Ascending aorta (tissue), 2 donors: Measurements from ENCODE around the gene MEF2A. TPM values are rescaled to one million over a fixed set of nuclear protein-coding genes. Genes with fewer than 3 reads are reported as not detected.
A peak's percentile ranks its signal among the peaks of the same experiment; 100 is the strongest.

Source experiments
- DNase-seq, 2 donors: peaks; one replicate each; pipeline ENCODE4 v3.0.0-alpha.2; 2019; ENCODE audit warnings: low spot score in 2 of 2
- H3K27ac ChIP-seq, 2 donors: fragments of 200-600 bp; sonication (generic); one replicate each; pipeline ENCODE4 v1.5.1; 2016 to 2017; ENCODE audit warnings: mild to moderate bottlenecking in 1 of 2
- H3K27me3 ChIP-seq: fragments of 200-600 bp; sonication (generic); one replicate; pipeline ENCODE4 v1.5.1; 2017
- H3K36me3 ChIP-seq, 2 donors: fragments of 200-600 bp; sonication (generic); one replicate each; pipeline ENCODE4 v1.5.1; 2016
- H3K4me1 ChIP-seq, 2 donors: fragments of 200-600 bp; sonication (generic); one replicate each; pipeline ENCODE4 v1.5.1; 2016 to 2017; ENCODE audit warnings: mild to moderate bottlenecking in 1 of 2
- H3K4me3 ChIP-seq, 2 donors: fragments of 200-600 bp; sonication (generic); one replicate each; pipeline ENCODE4 v1.5.1; 2016 to 2017; ENCODE audit warnings: mild to moderate bottlenecking in 1 of 2
- H3K9me3 ChIP-seq, 2 donors: fragments of 200-600 bp; sonication (generic); one replicate each; pipeline ENCODE4 v1.5.1; 2016
- CTCF ChIP-seq, 3 experiments: fragments of 200-600 bp in 2 of 3; fragments of 450-650 bp in 1 of 3; sonication (generic) in 2 of 3; IDR thresholded peaks; one replicate each; pipeline ENCODE4 v1.5.1; 2016 to 2019; ENCODE audit warnings: antibody characterized with exemption in 3 of 3, mild to moderate bottlenecking in 1 of 3, moderate library complexity in 1 of 3
- intact Hi-C: fragments of 100-400 bp; cut with DNase I; formaldehyde crosslinking; loops from one replicate; pipeline ENCODE4 v1.15.1; 2023
- total RNA-seq: library from RNA; depleted of rRNA; stranded (reverse); fragments of >200 nt; gene quantifications from one replicate; pipeline ENCODE4 v1.1.0, GENCODE V29; 2016

The MEF2A gene
- total RNA-seq, 1 donor from 2014 or later, result 99.4 TPM

DNA sequence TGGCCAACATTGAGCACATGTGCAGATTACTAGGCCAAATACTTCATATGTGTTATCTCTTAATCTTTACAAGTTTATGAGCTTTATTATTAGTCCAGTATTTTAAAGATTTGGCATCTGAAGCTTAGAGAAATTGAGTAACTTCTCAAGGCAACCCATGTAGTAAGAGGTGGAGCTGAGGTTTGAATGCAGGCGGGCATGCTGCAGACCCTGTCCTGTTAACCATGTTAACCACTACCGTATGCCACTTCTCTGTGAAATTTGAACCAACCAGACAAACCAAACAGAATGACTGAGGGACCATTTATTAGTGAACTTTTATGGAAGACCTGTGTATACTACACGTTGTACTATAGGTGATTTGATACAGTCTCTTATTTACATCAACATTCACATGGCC, 49.7 kb downstream of the MEF2A start:
- Histone ChIP-seq H3K4me1 (peaks cover 6 to 30% of the 10 kb centered on the region in 2 donors), H3K27ac (peak overlapping the region in 1 of 2 donors; percentile 60), H3K36me3 (no peaks in the 10 kb centered on the region), H3K27me3 (no peaks in the 10 kb centered on the region), H3K4me3 (no peak overlapping the region), H3K9me3 (no peaks in the 10 kb centered on the region)
- DNase-seq, result no peak
- TF ChIP-seq CTCF (IDR thresholded peaks at IDR 0.05), result no peak
- intact Hi-C loops, result no loop called here

- no peak for DNase-seq
- intact Hi-C loops, result no loop called here
- Histone ChIP-seq H3K27me3 (no peaks in the 10 kb centered on the region), H3K4me1 (peaks cover 6 to 27% of the 10 kb centered on the region in 2 donors), H3K27ac (no peak overlapping the region), H3K36me3 (no peaks in the 10 kb centered on the region), H3K9me3 (no peaks in the 10 kb centered on the region), H3K4me3 (no peak overlapping the region)
- no peak for TF ChIP-seq CTCF (IDR thresholded peaks at IDR 0.05)
Observed at GRCh38 chr15:99616129-99616528, 50.3 kb downstream of the MEF2A start.

DNA sequence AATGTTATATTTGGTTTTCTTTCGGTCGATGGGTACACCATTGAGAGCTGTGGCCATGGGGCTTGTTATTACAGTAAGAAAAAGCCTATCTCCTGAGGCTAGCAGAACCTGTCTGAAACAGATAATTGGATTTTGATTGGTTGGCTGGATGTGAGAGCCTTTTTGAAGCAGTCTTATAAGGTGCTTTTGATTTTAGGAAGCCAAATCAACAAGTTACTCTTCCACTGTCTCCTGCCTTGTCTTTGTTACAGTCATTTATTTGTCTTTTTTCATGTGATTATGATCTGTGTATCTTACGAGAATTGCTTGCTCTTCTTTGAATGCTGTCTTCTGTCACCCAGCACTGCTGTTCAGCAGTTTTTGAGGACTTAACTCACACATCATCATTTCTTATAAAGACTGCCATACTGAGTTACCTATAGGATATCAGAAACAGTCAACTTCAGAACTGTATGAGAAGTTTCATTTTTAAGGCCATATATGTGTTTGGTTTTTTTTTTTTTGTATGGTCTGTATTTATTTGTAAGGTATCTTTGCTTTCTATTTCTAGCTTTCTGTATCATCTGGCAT, 51.1 kb downstream of the MEF2A start:
- H3K36me3 ChIP-seq, result no peaks in the 10 kb centered on the region
- H3K27ac ChIP-seq, result no peak overlapping the region
- TF ChIP-seq CTCF (IDR thresholded peaks at IDR 0.05), result no peak
- peaks cover 6 to 27% of the 10 kb centered on the region in 2 donors for H3K4me1 ChIP-seq
- intact Hi-C loops, result no loop called here
- no peaks in the 10 kb centered on the region for H3K27me3 ChIP-seq
- H3K9me3 ChIP-seq, result no peaks in the 10 kb centered on the region
- DNase-seq, result no peak
- no peak overlapping the region for H3K4me3 ChIP-seq

DNA sequence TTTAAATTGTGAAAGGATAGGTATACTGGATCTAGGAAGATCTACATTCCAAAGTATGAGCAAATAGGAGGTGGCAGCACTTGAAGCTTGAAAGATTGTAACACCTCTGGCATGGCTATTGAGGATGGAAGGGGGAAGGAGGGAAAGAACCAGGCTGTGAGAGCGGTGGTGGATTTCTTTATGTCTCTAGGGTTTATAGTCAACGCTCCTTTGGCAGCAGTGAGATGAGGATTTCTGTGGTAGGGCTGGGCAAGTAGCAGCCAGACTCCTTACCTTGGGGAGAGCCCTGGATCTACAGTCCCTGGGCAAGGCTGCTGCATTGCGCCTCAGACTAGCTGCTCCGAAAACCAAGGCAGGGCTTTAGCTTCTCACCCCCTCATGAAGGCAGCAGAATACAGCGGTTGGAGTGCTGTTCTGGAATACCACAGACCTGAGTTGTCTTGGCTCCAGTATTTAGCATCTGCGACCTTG, 53.2 kb downstream of the MEF2A start:
- Histone ChIP-seq H3K27ac (peak overlapping the region in 1 of 2 donors; percentile 6), H3K4me3 (no peak overlapping the region)

GRCh38 chr15:99619712-99620111, 53.9 kb downstream of the MEF2A start:
- intact Hi-C loops, result no loop called here
- Histone ChIP-seq H3K4me3 (no peak overlapping the region), H3K27me3 (no peaks in the 10 kb centered on the region), H3K4me1 (peaks cover 3 to 17% of the 10 kb centered on the region in 2 donors), H3K36me3 (no peaks in the 10 kb centered on the region), H3K9me3 (peaks cover 0 to 6% of the 10 kb centered on the region in 2 donors), H3K27ac (no peak overlapping the region)
- no peak for DNase-seq
- no peak for TF ChIP-seq CTCF (IDR thresholded peaks at IDR 0.05)

More for the DNA sequence above, 53.2 kb downstream of the MEF2A start:
- H3K36me3 ChIP-seq, result no peaks in the 10 kb centered on the region
- peaks cover 6 to 20% of the 10 kb centered on the region in 2 donors for H3K4me1 ChIP-seq
- intact Hi-C loops, result no loop called here
- no peaks in the 10 kb centered on the region for H3K9me3 ChIP-seq
- H3K27me3 ChIP-seq, result no peaks in the 10 kb centered on the region
- DNase-seq, result no peak
- TF ChIP-seq CTCF (IDR thresholded peaks at IDR 0.05), result no peak
